GM21576 (cell line): ENCODE measurements around the gene NELL2.
"Not testable (repeated sequence)": the region's sequence is repeated elsewhere in the genome, so short reads cannot be mapped to it uniquely, and the experiment has no call there.

ENCODE experiments used
- ATAC-seq: cut with Tn5 transposase; IDR thresholded peaks from one replicate; pipeline ENCODE4 v1.9.1; 2021; ENCODE audit warnings: mild to moderate bottlenecking, moderate library complexity; ENCODE audit not compliant: unreplicated experiment

Gene NELL2

DNA sequence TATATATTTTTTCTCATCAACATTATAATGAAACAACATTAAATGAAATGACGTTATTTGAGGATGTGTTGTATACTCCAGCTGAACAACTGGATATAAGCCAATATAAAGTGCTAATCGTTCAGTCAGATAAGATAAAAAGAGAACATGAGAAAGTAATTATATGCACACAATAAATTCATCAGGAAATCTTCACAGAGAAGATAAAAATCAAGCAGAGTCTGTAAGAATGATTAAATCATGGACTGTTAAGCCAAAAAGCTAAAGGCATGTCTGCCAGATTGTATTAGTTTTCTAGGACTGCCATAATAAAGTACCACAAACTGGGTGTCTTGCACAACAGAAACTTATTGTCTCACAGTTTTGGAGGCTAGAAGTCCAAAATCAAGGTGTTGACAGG lies 178.6 kb downstream of the NELL2 start:
- no peak for ATAC-seq

DNA sequence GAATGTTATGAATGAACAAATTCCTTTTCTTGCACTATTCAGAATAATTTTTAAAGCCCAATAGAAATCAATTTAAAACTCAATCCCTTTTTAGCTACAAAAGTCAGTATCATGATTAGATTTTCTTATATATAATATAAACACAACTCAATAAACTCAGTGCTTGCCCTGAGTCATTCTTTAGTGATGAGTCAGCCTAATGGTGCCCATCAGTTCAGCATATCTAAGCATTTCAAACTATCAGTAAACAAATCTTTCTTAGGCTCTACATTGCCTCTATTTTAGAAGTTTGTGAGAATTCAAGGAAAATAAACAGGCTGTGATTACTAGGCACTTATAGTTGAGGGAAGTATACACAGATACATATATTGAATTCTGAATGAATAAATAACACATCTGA lies 179.6 kb downstream of the NELL2 start:
- no peak for ATAC-seq

DNA sequence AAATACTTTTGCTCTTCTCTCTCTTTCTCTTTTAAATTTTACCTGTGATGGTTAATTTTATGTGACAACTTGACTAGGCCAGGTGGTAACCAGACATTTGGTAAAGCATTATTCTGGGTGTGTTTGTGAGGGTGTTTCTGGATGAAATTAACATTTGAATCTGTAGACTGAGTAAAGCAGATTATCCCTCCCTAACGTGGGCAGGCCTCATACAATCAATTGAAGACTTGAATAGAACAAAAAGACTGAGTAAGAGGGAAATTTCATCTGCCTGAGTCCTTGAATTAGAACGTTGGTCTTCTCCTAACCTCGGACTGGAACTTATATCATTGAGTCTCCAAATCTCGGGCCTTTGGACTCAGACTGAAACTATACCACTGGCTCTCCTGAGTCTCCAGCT lies 182.1 kb downstream of the NELL2 start:
- ATAC-seq: no peak

DNA sequence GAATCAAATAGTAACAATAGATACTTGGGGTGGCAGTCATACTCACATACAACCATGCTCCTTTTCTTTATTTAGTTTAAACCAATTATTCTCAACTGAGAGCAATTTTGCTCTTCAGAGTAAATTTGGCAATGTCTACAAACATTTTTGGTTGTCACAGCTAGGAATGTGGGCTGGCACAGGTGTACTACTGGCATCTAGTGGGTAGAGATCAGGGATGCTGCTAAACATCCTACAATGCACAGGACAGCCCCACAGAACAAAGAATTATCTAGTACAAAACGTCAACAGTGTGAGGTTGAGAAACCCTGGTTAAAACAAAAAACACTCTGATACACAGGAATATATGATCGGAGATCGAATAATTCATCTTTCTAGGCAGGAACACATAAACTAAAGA lies 186.5 kb downstream of the NELL2 start:
- ATAC-seq: no peak

DNA sequence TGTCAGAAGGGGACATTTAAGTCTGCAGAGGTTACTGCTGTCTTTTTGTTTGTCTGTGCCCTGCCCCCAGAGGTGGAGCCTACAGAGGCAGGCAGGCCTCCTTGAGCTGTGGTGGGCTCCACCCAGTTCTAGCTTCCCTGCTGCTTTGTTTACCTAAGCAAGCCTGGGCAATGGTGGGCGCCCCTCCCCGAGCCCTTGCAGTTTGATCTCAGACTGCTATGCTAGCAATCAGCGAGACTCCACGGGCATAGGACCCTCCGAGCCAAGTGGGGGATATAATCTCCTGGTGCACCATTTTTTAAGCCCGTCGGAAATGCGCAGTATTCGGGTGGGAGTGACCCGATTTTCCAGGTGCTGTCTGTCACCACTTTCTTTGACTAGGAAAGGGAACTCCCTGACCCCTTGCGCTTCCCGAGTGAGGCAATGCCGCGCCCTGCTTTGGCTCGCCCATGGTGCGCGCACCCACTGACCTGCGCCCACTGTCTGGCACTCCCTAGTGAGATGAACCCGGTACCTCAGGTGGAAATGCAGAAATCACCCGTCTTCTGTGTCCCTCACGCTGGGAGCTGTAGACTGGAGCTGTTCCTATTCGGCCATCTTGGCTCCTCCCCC lies 189.2 kb downstream of the NELL2 start:
- not testable (repeated sequence) for ATAC-seq

DNA sequence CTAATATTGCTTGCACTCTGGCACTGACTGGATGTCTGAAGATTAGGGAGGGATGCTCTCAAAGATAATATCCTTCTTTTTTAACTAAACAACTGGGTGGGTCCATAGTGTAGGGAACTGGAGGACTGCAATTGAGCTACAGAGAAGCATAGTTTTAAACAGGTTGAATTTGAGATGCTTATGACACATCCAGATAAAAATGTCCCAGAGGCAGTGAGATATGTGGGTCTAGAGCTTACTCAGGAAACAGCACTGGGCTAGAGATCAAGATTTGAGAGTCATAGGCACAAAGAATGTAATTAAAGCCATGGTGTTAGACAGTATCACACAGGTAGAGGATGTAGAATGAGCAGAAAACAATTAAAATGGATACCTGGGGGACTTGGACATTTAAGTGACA lies 198.4 kb downstream of the NELL2 start:
- no peak for ATAC-seq

DNA sequence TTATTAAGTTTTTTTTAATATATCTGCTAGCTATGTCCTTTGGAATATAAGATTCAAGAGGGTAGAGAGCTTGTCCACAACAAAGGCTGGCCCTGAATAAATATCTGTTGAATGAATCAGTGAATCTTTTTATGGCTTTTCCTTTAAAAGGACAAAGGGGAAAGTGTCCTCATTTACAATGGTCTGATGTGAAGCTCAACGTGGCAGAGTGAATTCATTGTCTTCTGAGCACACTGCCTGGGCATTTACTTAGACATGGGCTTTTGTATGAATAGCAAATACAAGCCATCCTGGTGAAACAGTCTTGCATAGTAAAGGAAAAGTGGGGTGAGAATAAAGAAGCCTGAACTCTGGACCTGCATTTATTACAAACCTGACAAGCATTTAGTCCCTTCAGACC lies 201.2 kb downstream of the NELL2 start:
- ATAC-seq: no peak

DNA sequence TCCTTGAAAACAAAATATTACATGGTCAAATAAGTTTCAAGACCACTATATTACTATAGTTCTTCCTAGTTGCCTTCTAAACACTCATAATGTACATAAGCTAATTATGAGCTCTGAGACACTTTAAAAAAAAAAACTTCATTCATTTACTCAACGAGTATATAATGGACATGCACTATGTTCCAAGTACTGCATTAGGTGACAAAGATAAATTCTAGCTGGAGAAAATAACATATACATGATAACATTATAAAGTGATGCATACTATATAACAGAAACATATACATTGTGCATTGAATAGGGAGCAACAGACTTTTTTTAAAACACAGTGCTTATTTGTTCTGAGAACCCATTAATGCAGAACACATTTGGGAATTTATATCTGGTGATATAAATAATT lies 202.3 kb downstream of the NELL2 start:
- no peak for ATAC-seq

DNA sequence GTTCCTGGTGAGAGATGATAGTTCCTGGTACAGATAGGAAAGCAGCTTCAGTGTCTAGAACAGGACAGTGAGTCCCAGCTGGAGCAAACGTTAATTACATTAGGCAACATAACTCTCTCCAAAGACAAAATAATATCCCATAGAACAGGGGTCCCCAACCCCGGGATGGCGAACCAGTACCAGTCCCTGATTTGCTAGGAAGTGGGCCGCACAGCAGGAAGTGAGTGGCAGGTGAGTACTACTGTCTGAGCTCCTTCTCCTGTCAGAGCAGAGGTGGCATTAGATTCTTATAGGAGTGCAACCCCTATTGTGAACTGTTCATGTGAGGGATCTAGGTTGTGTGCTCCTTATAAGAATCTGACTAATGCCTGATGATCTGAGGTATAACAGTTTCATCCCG lies 204.1 kb downstream of the NELL2 start:
- ATAC-seq: no peak

DNA sequence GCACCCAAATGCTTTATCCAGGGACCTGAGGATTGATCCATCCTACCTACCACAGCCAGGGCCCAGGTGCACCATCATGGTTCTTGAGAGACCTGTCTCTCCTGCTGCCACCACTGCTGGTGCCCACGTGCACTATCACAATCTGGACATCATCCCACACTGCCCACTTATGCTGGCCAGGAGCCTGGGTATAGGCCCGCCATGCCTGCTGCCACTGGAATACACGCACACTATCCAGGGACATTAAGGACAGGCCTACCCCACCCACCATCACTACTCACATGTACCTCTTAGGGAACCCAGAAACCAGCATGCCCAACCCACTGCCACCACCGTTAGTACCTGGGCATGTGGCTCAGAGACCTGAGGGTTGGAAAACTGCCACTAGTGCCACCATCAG lies 207.7 kb downstream of the NELL2 start:
- no peak for ATAC-seq

DNA sequence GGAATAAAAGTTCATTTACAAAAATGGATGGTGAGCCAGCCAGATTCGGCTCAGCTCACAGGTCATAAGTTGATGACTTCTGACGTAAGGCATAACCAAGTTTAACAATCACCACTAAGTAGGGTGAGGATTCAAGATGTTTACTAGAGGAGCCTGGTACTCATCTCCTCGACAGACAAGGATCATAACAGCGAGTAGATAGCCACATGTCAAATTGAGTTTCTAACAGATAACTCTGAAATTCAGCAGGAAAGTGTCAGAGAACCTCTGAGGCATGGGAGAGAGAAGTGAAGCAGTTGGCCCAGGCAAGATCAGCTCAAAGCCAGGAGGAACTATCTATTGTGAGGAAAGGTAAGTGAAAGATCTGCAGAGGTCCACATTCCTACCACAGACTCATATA lies 208.7 kb downstream of the NELL2 start:
- no peak for ATAC-seq

DNA sequence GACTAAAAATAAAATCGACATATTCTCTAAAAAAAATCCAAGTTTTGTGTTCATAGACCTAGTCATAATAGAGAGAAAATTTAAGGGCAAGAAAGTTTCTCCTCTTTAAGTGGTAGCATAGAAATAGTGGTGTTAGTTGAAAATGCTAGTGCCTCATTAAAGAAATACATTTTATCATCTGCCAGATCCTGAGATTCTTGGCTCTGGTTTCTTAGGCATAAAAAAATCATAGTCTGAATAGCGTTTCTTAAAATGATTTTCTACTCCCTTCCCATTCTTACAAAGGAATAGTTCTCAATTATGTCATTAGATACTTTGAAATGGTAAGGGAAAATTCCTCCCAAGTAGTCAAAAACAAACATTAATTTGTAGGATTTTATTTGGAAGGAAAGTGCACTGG lies 212.8 kb downstream of the NELL2 start:
- ATAC-seq: no peak

DNA sequence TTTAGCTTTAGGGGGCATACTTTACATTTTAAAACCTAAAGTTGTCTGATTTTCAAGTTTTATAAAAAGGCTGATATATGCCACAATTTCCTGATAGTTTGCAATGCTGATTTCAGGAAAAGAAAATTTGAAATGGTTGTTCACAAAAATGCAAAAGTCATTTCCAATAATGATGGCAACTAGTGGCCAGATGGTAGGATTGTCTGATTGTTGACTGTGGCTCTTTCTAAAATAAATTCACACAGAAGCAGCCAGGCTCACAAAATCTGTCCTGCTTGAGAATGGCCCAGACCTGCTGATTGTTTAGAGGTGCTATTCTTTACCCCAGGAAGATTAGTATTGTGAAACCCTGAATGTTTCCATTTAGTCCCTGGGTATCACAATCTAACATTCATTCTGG lies 220.3 kb downstream of the NELL2 start:
- no peak for ATAC-seq

DNA sequence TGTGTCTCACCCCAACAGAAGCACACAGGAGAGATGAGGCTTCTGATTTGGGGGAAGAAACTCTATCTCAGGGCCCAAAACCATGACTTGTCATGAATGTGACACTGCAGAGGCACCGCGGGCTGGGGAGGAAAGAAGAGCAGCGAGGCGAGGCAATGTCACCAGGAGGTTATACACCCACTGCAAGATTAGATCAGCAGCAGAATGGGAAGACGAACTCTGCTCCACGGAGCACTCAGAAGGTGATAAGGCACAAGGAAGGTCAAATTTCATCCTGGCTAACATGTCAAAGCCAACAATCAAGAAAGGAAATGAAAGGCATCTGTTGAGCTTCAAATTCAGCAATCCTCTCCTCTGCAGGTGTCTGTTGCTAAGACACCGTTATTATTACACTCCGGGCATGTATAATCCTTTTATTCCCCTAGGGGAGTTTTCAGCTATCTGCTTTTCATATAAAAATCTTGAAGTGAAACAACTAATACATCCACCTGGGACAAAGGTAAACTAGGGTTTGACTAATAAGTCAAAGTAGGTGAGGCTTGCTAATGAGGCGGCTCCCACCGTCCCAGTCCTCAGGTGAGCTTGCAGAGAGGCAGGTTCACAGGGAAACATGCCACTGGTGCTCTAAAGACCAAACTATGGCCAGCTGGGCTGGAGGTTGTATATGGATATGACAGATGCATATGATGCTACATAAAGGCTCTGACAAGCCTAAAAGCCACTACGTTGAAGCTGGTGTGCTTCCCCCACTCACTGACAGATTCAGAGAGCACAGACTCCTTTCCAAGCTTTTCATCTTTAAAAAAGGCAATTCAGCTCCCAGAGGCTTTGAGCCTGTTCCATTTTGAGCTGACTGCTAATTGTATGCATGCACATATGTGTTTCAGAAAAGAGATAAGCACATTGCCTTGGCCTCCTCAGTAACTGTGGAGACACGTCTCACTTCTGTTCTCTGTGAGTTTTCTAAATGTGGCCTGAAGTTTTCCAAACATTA lies 221.2 kb downstream of the NELL2 start:
- no peak for ATAC-seq

DNA sequence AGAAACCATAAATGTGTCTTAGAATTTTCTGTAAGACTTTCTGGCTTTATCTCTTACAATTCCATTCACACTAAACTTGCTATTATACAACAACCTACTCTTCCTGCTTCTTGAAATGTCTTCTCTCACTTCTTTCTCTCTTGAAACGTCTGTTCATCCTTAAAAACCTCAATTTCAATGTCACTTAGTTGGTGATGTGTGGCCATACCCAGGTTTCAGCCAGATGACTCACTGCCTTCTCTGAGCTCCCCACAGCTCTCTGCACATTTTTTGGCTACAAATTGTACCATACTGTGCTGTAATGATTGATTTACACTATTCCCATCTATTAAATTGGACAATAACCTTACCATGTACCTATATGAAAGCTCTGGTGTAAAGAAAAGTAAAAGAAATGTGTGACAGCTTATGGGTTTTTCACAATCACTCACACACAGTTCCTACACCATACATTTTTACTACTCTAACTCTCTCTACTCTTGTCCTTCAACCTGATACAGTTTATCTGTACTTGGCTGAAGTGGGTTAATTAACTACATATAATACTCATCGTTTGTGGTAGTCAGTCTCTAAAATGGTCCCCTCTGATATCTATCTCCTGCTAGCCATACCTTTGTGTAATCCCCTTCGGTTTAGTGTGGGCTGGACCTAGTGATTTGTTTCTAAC lies 222.1 kb downstream of the NELL2 start:
- ATAC-seq: no peak

DNA sequence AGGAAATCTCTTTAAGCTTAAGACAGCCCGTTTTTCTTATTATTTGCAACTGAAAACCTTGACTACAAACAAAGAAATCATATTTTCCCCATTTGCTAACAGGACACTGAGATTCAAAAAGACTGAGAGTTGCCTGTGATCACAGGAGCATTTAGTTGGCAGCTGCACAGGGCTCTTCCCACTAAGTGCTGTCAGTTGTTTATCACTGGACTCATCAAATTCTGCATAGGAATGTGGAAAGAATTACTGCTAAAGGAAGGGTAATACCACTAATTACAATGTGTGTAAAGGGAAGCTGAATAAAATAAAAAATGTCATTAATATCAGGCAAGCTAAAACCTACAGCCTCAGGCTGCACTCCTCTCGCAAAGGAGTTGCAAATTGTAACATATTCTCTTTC lies 226.4 kb downstream of the NELL2 start:
- ATAC-seq: no peak

DNA sequence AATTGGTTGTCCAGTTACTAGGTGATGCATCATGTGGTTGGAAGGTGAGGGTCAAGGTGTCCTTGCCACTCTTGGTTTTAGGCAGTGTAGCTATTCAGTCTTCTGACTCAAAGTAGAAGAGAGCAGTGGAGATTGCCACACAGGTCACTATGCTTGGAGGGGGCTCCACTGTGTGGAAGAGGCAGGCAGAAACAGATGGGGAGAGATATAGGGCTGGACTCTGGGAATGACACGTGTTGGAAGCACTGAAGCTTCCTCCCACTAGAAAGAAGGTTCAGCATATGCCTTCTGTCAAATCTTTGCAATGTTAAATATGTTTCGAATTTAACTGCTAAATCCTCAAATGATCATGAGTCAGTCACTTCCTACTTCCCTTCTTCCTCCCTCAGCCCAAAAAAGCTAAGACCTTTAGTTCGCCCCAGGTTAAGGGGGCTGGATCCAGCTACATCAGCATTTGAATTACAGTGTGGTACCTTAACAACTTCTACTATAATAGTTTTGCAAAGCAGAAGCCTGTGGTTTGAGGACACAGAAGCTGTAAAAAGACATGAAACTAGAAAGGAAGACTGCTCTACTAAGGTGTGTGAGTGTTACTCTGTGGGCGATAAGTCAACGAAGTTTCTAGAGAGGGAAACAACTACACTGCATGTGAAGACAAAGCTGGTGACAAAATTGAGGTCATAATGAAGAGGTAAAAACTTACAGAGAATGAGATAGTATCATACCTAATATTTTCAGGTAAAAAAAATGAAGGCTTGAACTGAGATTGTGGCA lies 228.0 kb downstream of the NELL2 start:
- no peak for ATAC-seq

DNA sequence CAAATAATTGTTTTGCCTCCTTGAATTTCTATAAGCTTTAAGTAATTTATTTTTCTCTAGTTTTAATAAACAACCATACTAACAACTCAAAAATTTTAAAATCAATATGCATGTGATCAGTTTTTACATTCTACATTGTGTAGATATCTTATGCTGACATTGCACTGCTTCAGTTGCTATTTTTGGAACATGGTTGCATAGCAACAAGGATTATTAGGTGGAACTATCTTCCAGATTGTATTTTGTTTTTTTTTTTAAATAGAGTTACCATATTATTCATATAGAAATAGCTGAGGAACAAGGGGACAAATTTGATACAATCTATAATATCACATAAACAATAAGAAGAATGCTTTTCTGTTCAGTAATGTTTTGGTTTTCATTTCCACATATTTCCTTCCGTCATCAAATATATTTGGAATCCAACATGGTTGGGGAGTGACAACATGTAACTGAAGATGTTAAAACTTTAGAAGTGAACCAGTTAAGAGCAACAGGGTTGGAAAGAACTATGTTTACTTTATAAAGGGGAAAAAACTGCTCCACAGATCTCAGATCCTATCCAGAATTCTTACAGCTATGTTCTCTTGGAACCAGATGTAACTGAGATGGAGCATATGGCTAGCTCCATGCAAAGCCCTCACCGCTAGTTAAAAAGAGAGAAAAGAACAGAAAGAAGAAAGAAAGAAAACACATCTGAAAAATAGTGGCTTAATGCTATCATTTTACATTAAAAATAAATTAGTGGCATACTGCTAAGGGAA lies 235.5 kb downstream of the NELL2 start:
- ATAC-seq: no peak

DNA sequence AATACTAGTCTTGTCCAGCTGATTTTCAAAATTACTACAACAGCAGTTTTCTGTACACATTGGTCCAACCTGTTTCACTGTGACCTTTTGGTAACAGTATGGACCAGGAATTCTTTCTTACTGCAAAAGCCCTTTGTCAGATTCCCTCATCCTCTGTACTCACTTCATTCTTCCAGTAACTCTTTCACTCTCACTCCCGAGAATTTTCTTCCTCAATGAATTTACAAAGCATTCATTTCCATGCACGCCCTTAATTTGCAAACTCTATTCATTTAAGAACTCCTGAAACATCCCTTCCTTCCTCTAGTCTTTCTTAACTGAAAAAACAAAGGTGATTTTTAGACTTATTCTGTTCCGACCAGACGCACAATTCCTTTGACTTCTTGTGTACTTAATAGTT lies 238.2 kb downstream of the NELL2 start:
- no peak for ATAC-seq

DNA sequence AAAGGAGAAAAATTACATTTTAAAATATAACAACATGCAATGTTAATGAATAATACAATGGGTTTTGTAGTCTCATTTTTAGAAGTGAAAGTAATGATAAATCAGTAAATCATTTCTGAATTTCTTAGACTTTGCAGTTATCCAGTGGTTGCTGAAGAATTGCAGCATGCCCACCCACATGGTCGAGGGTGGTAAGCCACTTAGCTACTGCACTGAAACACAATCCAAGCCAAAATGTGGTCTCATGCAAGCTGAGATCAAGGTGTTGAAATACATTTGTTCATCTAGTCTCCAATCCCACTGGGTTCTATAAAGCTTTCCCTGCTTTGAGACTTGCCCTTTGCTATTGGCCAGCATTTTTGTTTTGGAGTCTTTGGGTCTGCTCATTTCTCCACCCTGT lies 247.9 kb downstream of the NELL2 start:
- ATAC-seq: no peak
